GM12872 (cell line): ENCODE measurements around the gene RAD51B.

ENCODE experiments used
- CTCF ChIP-seq: IDR thresholded peaks from 3 replicates; pipeline ENCODE4 v1.5.1; 2011; ENCODE audit warnings: low read depth, mild to moderate bottlenecking, low read length, moderate library complexity; ENCODE audit not compliant: insufficient read depth

The RAD51B gene

GRCh38 chr14:68447581-68448251, 628.1 kb downstream of the RAD51B start:
- TF ChIP-seq CTCF = no peak

GRCh38 chr14:68448252-68448902, 628.8 kb downstream of the RAD51B start:
- no peak for TF ChIP-seq CTCF

- no peak for TF ChIP-seq CTCF
Measured at GRCh38 chr14:68449561-68450181, 630.1 kb downstream of the RAD51B start.

- TF ChIP-seq CTCF = no peak
Measured at GRCh38 chr14:68450391-68451120, 631.0 kb downstream of the RAD51B start.

GRCh38 chr14:68451696-68452373, 632.3 kb downstream of the RAD51B start:
- TF ChIP-seq CTCF = no peak

- TF ChIP-seq CTCF = no peak
Measured at GRCh38 chr14:68458253-68458652, 638.7 kb downstream of the RAD51B start.

- no peak for TF ChIP-seq CTCF
Measured at GRCh38 chr14:68458840-68459469, 639.4 kb downstream of the RAD51B start.
